Heart right ventricle (tissue), 16 donors: ENCODE data around the gene TEX26. TPM values are rescaled to one million over a fixed set of nuclear protein-coding genes. Genes with fewer than 3 reads are reported as not detected.
A peak's percentile ranks its signal among the peaks of the same experiment; 100 is the strongest.

ENCODE experiments used
- ATAC-seq, 8 donors: fragments of 200-7000 bp; cut with Tn5 transposase; one replicate each; pipeline ENCODE4 v1.9.1; 2020; ENCODE audit warnings: mild to moderate bottlenecking in 8 of 8, moderate library complexity in 8 of 8, moderate number of reproducible peaks in 1 of 8
- DNase-seq, 2 donors: peaks; one replicate each; pipeline ENCODE4 v3.0.0-alpha.2; 2020
- H3K27ac ChIP-seq, 10 donors: fragments of 200-600 bp; sonication (generic) in 2 of 10; one replicate each; pipeline versions ENCODE4 v1.5.0 to v1.8.0; 2020 to 2022; ENCODE audit warnings: mild to moderate bottlenecking in 3 of 10
- H3K27me3 ChIP-seq, 7 donors: fragments of 200-600 bp; one replicate each; pipeline ENCODE4 v1.8.0; 2021 to 2022; ENCODE audit warnings: mild to moderate bottlenecking in 2 of 7
- H3K36me3 ChIP-seq, 9 donors: fragments of 200-600 bp; sonication (generic) in 1 of 9; one replicate each; pipeline versions ENCODE4 v1.5.0 to v1.8.0; 2020 to 2022; ENCODE audit warnings: mild to moderate bottlenecking in 2 of 9
- H3K4me1 ChIP-seq, 9 donors: fragments of 200-600 bp; sonication (generic) in 1 of 9; one replicate each; pipeline versions ENCODE4 v1.5.0 to v1.8.0; 2020 to 2022; ENCODE audit warnings: mild to moderate bottlenecking in 4 of 9
- H3K4me3 ChIP-seq, 10 donors: fragments of 200-600 bp; sonication (generic) in 2 of 10; one replicate each; pipeline versions ENCODE4 v1.5.0 to v1.8.0; 2020 to 2022; ENCODE audit warnings: mild to moderate bottlenecking in 7 of 10, moderate library complexity in 2 of 10
- H3K9me3 ChIP-seq, 11 donors: fragments of 200-600 bp in 10 of 11; sonication (generic) in 2 of 11; one replicate each; pipeline versions ENCODE4 v1.5.0 to v1.8.0; 2013 to 2022; ENCODE audit warnings: mild to moderate bottlenecking in 2 of 11, control low read depth in 1 of 11, moderate library complexity in 1 of 11
- WGBS, 2 donors: extraction: QIAGEN DNeasy Blood & Tissue Kit; methylation state at CpG; one replicate each; pipeline ENCODE4 v1.1.7; 2013; ENCODE audit warnings: inconsistent platforms in 1 of 2; 5-methylcytosine and 5-hydroxymethylcytosine counted together
- intact Hi-C, 10 donors: fragments of 100-400 bp; cut with DNase I; formaldehyde crosslinking; loops; one replicate each; pipeline versions ENCODE4 v1.11.1 to v1.14.2; 2022
- polyA plus RNA-seq, 2 donors: library from polyadenylated mRNA; stranded (reverse); fragments of 200-250 nt; gene quantifications; one replicate each; pipeline ENCODE4 v1.2.3, GENCODE V29; 2013
- total RNA-seq, 10 donors: library from RNA; stranded (reverse); fragmentation: NEBNext Ultra II Directional in 3 of 10; extraction: Animal tissue kit (Norgen Biotek cat#: 25700) in 3 of 10; gene quantifications; one replicate each; pipeline versions ENCODE4 v1.2.1 to v1.2.4, GENCODE V29; 2021 to 2023
- TF ChIP-seq, protein P1 (sequence below), 9 donors: fragments of 200-600 bp; sonication (generic) in 2 of 9; IDR thresholded peaks; one replicate each; pipeline versions ENCODE4 v1.5.0 to v1.8.0; 2021 to 2022; ENCODE audit warnings: antibody characterized with exemption in 9 of 9, mild to moderate bottlenecking in 5 of 9, moderate library complexity in 1 of 9
- donor health status: Arrhythmogenic right ventricular cardiomyopathy.
- donor health status: ischemic (EF 13 %, LVEDD 7.1; RV severe dilation, severe dysfunction).
- donor health status: healthy with polysubstance abuse.
- donor health status: DM: no; HTN: yes; CAD: no.
- donor health status: DM: no; HTN: no; CAD: no.
- donor health status: ischemic (EF 25% LVEDD 6.9; RV normal size, moderate dysfunction).
- donor health status: ischemic (EF 25% LVEDD 5.7; RV mildly dilated, moderate dysfunction).
- donor health status: healthy.
- donor health status: DM: yes; HTN: yes; CAD: no.
- donor health status: Ischemic cardiomyopathy.
- donor health status: ischemic (EF 35%, LVEDD 5.7; RV mildly dilated, moderate dysfunction).
- donor health status: nonischemic (EF 11% LVEDD 7.7; RV severe dilation, severe dysfunction).
- donor health status: DM: yes; HTN: yes; CAD: no.
- donor health status: PGD.
- donor health status: ischemic (EF 29% LVEDD 5.4; RV normal size, mild dysfunction).
- donor health status: nonischemic (EF 23%, LVEDD 6.1; RV moderate dilation, normal function).

Gene TEX26
- total and polyA plus RNA-seq, 12 donors: not detected

DNA sequence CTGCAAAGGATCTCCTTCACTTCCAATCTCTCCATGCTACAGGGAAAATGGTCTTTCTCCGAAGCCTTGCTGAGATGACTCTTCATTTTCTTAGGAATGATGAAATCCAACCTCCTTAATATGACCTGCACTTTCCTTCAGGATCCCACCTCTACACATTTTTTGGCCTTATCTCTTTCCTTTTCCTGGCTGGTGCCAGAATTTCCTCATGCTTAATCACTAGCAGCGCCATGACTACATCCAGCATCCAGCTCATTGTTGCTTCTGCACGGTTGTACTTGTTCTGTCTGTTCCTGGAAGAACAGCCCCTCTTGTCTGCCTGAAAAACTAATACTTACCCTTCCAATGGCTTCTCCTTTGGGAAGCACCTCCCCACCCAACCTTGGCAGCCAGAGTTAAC is 68.4 kb downstream of the TEX26 start:
- TF ChIP-seq, protein P1, sequence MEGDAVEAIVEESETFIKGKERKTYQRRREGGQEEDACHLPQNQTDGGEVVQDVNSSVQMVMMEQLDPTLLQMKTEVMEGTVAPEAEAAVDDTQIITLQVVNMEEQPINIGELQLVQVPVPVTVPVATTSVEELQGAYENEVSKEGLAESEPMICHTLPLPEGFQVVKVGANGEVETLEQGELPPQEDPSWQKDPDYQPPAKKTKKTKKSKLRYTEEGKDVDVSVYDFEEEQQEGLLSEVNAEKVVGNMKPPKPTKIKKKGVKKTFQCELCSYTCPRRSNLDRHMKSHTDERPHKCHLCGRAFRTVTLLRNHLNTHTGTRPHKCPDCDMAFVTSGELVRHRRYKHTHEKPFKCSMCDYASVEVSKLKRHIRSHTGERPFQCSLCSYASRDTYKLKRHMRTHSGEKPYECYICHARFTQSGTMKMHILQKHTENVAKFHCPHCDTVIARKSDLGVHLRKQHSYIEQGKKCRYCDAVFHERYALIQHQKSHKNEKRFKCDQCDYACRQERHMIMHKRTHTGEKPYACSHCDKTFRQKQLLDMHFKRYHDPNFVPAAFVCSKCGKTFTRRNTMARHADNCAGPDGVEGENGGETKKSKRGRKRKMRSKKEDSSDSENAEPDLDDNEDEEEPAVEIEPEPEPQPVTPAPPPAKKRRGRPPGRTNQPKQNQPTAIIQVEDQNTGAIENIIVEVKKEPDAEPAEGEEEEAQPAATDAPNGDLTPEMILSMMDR (IDR thresholded peaks at IDR 0.05): no peak
- Histone ChIP-seq H3K4me3 (no peak overlapping the region), H3K4me1 (peaks cover 0 to 6% (median 0%) of the 10 kb centered on the region in 9 donors), H3K36me3 (no peaks in the 10 kb centered on the region), H3K9me3 (no peaks in the 10 kb centered on the region), H3K27me3 (peaks cover 0 to 14% (median 5%) of the 10 kb centered on the region in 7 donors), H3K27ac (no peak overlapping the region)
- no peak for DNase-seq
- WGBS, 2 donors: 53 to 60% methylated on average over 3 of the region's 3 CpGs
- intact Hi-C loops: no loop called here
- ATAC-seq: no peak

- H3K9me3 ChIP-seq: no peaks in the 10 kb centered on the region
- TF ChIP-seq, protein P1 (IDR thresholded peaks at IDR 0.05): no peak
- DNase-seq: no peak
- intact Hi-C loops: no loop called here
- H3K27me3 ChIP-seq: peaks cover 0 to 14% (median 9%) of the 10 kb centered on the region in 7 donors
- no peaks in the 10 kb centered on the region for H3K36me3 ChIP-seq
- H3K4me1 ChIP-seq: peaks cover 0 to 6% (median 0%) of the 10 kb centered on the region in 9 donors
- ATAC-seq: peak in 2 of 8 donors; percentile 35 to 59
- no peak overlapping the region for H3K4me3 ChIP-seq
- 55 to 77% methylated on average over 2 of the region's 2 CpGs for WGBS, 2 donors
- no peak overlapping the region for H3K27ac ChIP-seq
Observed at GRCh38 chr13:31001647-31002046, 69.2 kb downstream of the TEX26 start.

- Histone ChIP-seq H3K4me3 (no peak overlapping the region), H3K9me3 (no peaks in the 10 kb centered on the region), H3K27me3 (peaks cover 0 to 26% (median 7%) of the 10 kb centered on the region in 7 donors), H3K27ac (no peak overlapping the region), H3K36me3 (no peaks in the 10 kb centered on the region), H3K4me1 (no peaks in the 10 kb centered on the region)
- no peak for DNase-seq
- TF ChIP-seq, protein P1 (IDR thresholded peaks at IDR 0.05): no peak
- intact Hi-C loops: no loop called here
- WGBS, 2 donors: 92 to 95% methylated on average over 23 of the region's 23 CpGs
- ATAC-seq: no peak
Observed at GRCh38 chr13:31005066-31005465, 72.6 kb downstream of the TEX26 start.

- Histone ChIP-seq H3K36me3 (no peaks in the 10 kb centered on the region), H3K9me3 (no peaks in the 10 kb centered on the region), H3K4me3 (no peak overlapping the region), H3K27me3 (peaks cover 0 to 29% (median 9%) of the 10 kb centered on the region in 7 donors), H3K27ac (no peak overlapping the region), H3K4me1 (no peaks in the 10 kb centered on the region)
- no peak for DNase-seq
- TF ChIP-seq, protein P1 (IDR thresholded peaks at IDR 0.05): no peak
- no peak for ATAC-seq
- intact Hi-C loops: no loop called here
- WGBS, 2 donors: 72 to 76% methylated on average over 4 of the region's 4 CpGs
Observed at GRCh38 chr13:31007417-31007816, 75.0 kb downstream of the TEX26 start.
